ENCODE measurements around the gene NUP93. TPM values are rescaled to one million over a fixed set of nuclear protein-coding genes. Genes with fewer than 3 reads are reported as not detected.

Gene NUP93
- total RNA-seq, 1 donor from 2014 or later: 27.1 TPM

GRCh38 chr16:56842133-56842532 lies 112.2 kb downstream of the NUP93 start:
- Histone ChIP-seq H3K27me3 (ENCODE audit: low read depth) (no peaks in the 10 kb centered on the region), H3K4me1 (peaks cover under 1% of the 10 kb centered on the region)
- no peak for DNase-seq

GRCh38 chr16:56844056-56844455 lies 114.1 kb downstream of the NUP93 start:
- no peak for TF ChIP-seq CTCF (IDR thresholded peaks at IDR 0.05; ENCODE audit: borderline replicate concordance)
- no peak for DNase-seq
- Histone ChIP-seq H3K36me3 (peaks cover 53% of the 10 kb centered on the region), H3K4me3 (no peak overlapping the region), H3K4me1 (peaks cover 20% of the 10 kb centered on the region), H3K27ac (replicated peaks) (no peak overlapping the region), H3K27me3 (ENCODE audit: low read depth) (no peaks in the 10 kb centered on the region), H3K9me3 (replicated peaks) (no peaks in the 10 kb centered on the region)
- intact Hi-C loops (cut with micrococcal nuclease): no loop called here

More at GRCh38 chr16:56842133-56842532, 112.2 kb downstream of the NUP93 start:
- intact Hi-C loops (cut with micrococcal nuclease): no loop called here
- no peak for TF ChIP-seq CTCF (IDR thresholded peaks at IDR 0.05; ENCODE audit: borderline replicate concordance)
- H3K4me3 ChIP-seq: no peak overlapping the region
- H3K36me3 ChIP-seq: peaks cover 71% of the 10 kb centered on the region
- H3K27ac ChIP-seq (replicated peaks): no peak overlapping the region
- no peaks in the 10 kb centered on the region for H3K9me3 ChIP-seq (replicated peaks)

GRCh38 chr16:56847173-56847910 lies 117.4 kb downstream of the NUP93 start:
- Histone ChIP-seq H3K9me3 (replicated peaks) (no peaks in the 10 kb centered on the region), H3K4me3 (no peak overlapping the region), H3K4me1 (peaks cover 21% of the 10 kb centered on the region), H3K27me3 (ENCODE audit: low read depth) (no peaks in the 10 kb centered on the region), H3K27ac (replicated peaks) (no peak overlapping the region), H3K36me3 (peaks cover 29% of the 10 kb centered on the region)
- DNase-seq: no peak
- intact Hi-C loops (cut with micrococcal nuclease): no loop called here
- no peak for TF ChIP-seq CTCF (IDR thresholded peaks at IDR 0.05; ENCODE audit: borderline replicate concordance)

GRCh38 chr16:56848029-56848936 lies 118.4 kb downstream of the NUP93 start:
- Histone ChIP-seq H3K9me3 (replicated peaks) (no peaks in the 10 kb centered on the region), H3K27ac (replicated peaks) (no peak overlapping the region), H3K27me3 (ENCODE audit: low read depth) (no peaks in the 10 kb centered on the region), H3K4me3 (no peak overlapping the region), H3K4me1 (peaks cover 21% of the 10 kb centered on the region), H3K36me3 (peaks cover 21% of the 10 kb centered on the region)
- intact Hi-C loops (cut with micrococcal nuclease): no loop called here
- DNase-seq: no peak
- no peak for TF ChIP-seq CTCF (IDR thresholded peaks at IDR 0.05; ENCODE audit: borderline replicate concordance)

- intact Hi-C loops (cut with micrococcal nuclease): no loop called here
- H3K4me3 ChIP-seq: no peak overlapping the region
- peaks cover 21% of the 10 kb centered on the region for H3K4me1 ChIP-seq
- no peak for TF ChIP-seq CTCF (IDR thresholded peaks at IDR 0.05; ENCODE audit: borderline replicate concordance)
- H3K9me3 ChIP-seq (replicated peaks): no peaks in the 10 kb centered on the region
- DNase-seq: no peak
- no peaks in the 10 kb centered on the region for H3K27me3 ChIP-seq (ENCODE audit: low read depth)
- H3K36me3 ChIP-seq: peaks cover 12% of the 10 kb centered on the region
- no peak overlapping the region for H3K27ac ChIP-seq (replicated peaks)
Observed at GRCh38 chr16:56848955-56849689, 119.2 kb downstream of the NUP93 start.
